Stomach (tissue), 9 donors: ENCODE data around the gene FAM20C. TPM values are rescaled to one million over a fixed set of nuclear protein-coding genes. Genes with fewer than 3 reads are reported as not detected.

Source experiments
- DNase-seq, 2 donors: peaks; one replicate each; pipeline versions ENCODE4 v3.0.0 to v3.0.0-alpha.2; 2013 to 2019
- H3K27ac ChIP-seq, 5 donors: fragments of 200-600 bp in 4 of 5; sonication (generic) in 4 of 5; one replicate each; pipeline ENCODE4 v1.5.1; 2013 to 2019; ENCODE audit warnings: mild to moderate bottlenecking in 1 of 5, moderate library complexity in 1 of 5
- H3K27me3 ChIP-seq, 3 donors: fragments of 200-600 bp; sonication (generic); one replicate each; pipeline ENCODE4 v1.5.1; 2017 to 2019; ENCODE audit warnings: mixed run types in 1 of 3
- H3K36me3 ChIP-seq, 4 donors: fragments of 200-600 bp; sonication (generic); 1 replicate in 3 of 4; 2 replicates in 1 of 4; pipeline ENCODE4 v1.5.1; 2016 to 2019
- H3K4me1 ChIP-seq, 4 donors: fragments of 200-600 bp; sonication (generic); one replicate each; pipeline ENCODE4 v1.5.1; 2016 to 2019
- H3K4me3 ChIP-seq, 4 donors: fragments of 200-600 bp; sonication (generic) in 3 of 4; one replicate each; pipeline ENCODE4 v1.5.1; 2016 to 2019; ENCODE audit warnings: mild to moderate bottlenecking in 1 of 4
- H3K9me3 ChIP-seq, 4 donors: fragments of 200-600 bp; sonication (generic); one replicate each; pipeline ENCODE4 v1.5.1; 2016 to 2019
- EP300 ChIP-seq: sonication (generic); formaldehyde crosslinking; IDR thresholded peaks from one replicate; pipeline ENCODE4 v1.6.1; 2017; ENCODE audit warnings: antibody characterized with exemption
- POLR2A ChIP-seq, 4 donors: fragments of 450-650 bp; IDR thresholded peaks; one replicate each; pipeline ENCODE4 v1.6.1; 2016; ENCODE audit warnings: antibody characterized with exemption in 4 of 4, control low read depth in 2 of 4, mild to moderate bottlenecking in 1 of 4, moderate library complexity in 1 of 4
- POLR2AphosphoS5 ChIP-seq, 3 donors: sonication (generic); formaldehyde crosslinking; IDR thresholded peaks; one replicate each; pipeline ENCODE4 v1.6.1; 2016; ENCODE audit warnings: antibody characterized with exemption in 3 of 3
- WGBS, 5 donors: extraction: QIAGEN DNeasy Blood & Tissue Kit in 3 of 5; methylation state at CpG; one replicate each; pipeline versions ENCODE4 v1.1.5 to v1.1.7; 2013 to 2018; 5-methylcytosine and 5-hydroxymethylcytosine counted together
- intact Hi-C: fragments of 100-400 bp; cut with DNase I; formaldehyde crosslinking; loops from one replicate; pipeline ENCODE4 v1.15.1; 2023; ENCODE audit warnings: low total_unique reads
- polyA plus RNA-seq, 3 donors: library from polyadenylated mRNA; stranded (reverse); fragments of 200-250 nt; gene quantifications; one replicate each; pipeline ENCODE4 v1.2.3, GENCODE V29; 2013
- total RNA-seq, 5 donors: library from RNA; depleted of rRNA; stranded (reverse); fragments of >200 nt; gene quantifications; one replicate each; pipeline versions ENCODE4 v1.1.0 to v1.2.3, GENCODE V29; 2014 to 2016
- TF ChIP-seq, protein P1 (sequence below), 7 experiments: fragments of 450-650 bp in 4 of 7; fragments of 200-600 bp in 3 of 7; sonication (generic) in 3 of 7; IDR thresholded peaks; one replicate each; pipeline ENCODE4 v1.5.1; 2016 to 2019; ENCODE audit warnings: antibody characterized with exemption in 7 of 7, control low read depth in 2 of 7, mild to moderate bottlenecking in 1 of 7
- donor health status: healthy with polysubstance abuse.
- donor health status: Bipolar disorder and iron deficiency.
- donor health status: healthy.

Gene FAM20C
- total and polyA plus RNA-seq, 8 donors, result 19.1 to 89.8 (median 34.5) TPM

DNA sequence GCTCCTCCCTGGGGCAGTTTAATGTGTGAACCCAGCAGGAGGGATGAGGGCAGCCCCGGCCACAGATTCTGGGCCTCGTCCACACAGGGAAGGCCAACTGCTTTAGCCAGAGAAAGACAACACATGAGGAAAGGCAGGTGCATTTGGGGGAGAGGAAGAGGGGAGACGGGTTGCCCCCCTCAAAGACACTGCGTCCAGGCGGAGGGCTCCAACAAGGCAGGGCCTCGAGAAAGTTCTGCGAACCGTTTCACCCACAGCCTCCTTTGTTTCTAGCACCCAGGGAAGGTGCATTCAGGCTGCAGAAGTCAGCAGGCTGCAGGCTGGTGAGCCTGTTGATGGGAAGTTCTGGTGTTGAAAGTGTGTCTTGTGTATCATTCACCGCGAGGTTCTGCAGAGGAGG lies 107.7 kb downstream of the FAM20C start:
- intact Hi-C loops, result no loop called here
- Histone ChIP-seq H3K36me3 (no peaks in the 10 kb centered on the region), H3K9me3 (no peaks in the 10 kb centered on the region), H3K4me1 (no peaks in the 10 kb centered on the region), H3K27ac (no peak overlapping the region), H3K4me3 (no peak overlapping the region), H3K27me3 (peaks cover 0 to 30% (median 5%) of the 10 kb centered on the region in 3 donors)
- 88 to 93% (median 90%) methylated on average over 10 of the region's 10 CpGs for WGBS, 5 donors
- TF ChIP-seq POLR2AphosphoS5 (IDR thresholded peaks at IDR 0.05) (no peak), POLR2A (IDR thresholded peaks at IDR 0.05) (no peak)
- DNase-seq, result no peak

DNA sequence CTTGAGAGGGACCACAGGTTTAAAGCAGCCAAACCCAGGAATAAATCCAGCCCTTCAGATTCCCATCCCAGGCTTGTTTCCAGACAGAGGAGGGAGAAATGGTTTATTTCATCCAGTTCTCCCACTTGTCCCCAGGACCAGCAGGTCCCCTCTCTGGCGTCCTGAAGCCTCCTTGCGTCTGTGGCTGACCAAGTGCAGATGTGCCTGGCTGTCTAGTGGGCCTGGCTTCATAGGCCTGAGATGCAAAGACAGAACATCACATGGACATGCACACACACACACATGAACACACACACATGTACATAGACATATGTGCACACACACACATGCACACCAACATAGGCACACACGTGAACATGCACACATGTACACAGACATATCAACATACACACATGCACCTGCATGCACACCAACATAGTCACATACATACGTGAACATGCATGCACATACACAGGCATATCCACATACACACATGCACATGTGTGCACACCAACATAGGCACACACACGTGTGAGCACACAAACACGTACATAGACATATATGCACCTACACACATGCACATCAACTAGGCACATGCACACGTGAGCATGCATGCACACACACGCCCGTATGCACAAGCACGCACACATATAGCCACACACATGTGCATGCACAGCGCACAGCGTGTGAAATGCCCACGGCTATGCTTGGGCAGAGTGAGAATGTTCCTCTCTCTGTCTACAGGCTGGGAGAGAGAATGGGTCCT lies 108.3 kb downstream of the FAM20C start:
- TF ChIP-seq POLR2A (IDR thresholded peaks at IDR 0.05) (no peak), EP300 (no peak), POLR2AphosphoS5 (IDR thresholded peaks at IDR 0.05) (no peak)
- TF ChIP-seq, protein P1, sequence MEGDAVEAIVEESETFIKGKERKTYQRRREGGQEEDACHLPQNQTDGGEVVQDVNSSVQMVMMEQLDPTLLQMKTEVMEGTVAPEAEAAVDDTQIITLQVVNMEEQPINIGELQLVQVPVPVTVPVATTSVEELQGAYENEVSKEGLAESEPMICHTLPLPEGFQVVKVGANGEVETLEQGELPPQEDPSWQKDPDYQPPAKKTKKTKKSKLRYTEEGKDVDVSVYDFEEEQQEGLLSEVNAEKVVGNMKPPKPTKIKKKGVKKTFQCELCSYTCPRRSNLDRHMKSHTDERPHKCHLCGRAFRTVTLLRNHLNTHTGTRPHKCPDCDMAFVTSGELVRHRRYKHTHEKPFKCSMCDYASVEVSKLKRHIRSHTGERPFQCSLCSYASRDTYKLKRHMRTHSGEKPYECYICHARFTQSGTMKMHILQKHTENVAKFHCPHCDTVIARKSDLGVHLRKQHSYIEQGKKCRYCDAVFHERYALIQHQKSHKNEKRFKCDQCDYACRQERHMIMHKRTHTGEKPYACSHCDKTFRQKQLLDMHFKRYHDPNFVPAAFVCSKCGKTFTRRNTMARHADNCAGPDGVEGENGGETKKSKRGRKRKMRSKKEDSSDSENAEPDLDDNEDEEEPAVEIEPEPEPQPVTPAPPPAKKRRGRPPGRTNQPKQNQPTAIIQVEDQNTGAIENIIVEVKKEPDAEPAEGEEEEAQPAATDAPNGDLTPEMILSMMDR (IDR thresholded peaks at IDR 0.05), result no peak
- Histone ChIP-seq H3K9me3 (no peaks in the 10 kb centered on the region), H3K36me3 (no peaks in the 10 kb centered on the region), H3K27ac (no peak overlapping the region), H3K4me1 (no peaks in the 10 kb centered on the region), H3K27me3 (peaks cover 0 to 23% (median under 1%) of the 10 kb centered on the region in 3 donors), H3K4me3 (no peak overlapping the region)
- 88 to 97% (median 94%) methylated on average over 13 of the region's 13 CpGs for WGBS, 5 donors
- intact Hi-C loops, result no loop called here
- no peak for DNase-seq

DNA sequence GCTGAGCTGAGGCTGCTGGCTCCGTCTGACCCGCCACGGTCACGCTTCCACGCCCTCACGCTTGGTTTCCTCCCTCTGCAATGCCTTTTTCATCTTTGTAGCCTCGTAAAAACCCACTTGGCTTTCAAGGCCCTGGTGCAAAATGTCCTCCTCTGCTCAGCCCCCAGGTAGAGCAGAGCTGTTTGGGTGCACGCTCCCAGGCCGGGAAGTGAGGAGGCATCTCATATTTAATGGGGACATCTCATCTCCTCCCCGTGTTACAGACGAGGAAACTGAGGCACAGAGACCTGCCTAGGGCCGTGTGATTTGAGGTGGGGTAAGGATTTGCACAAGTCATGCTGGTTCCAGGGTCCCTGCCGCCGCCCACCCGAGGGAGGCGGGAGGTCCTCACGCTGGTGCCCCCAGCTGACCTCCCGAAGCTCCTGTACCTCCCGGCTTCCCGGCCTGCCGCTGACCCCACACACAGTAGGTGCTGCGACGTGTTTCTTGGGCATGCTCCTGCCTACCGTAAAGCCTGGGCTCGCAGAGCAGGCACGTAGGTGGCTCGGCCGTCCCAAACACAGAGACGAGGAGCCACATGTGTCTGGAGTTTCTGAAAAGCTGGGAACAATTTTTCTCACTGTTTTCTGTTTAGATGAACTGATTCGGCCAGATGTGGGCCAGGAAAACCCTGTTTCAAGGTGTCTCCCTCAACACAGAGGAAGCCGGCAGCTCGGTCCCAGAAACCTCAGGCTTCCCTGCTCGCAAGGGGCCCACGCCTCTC lies 109.1 kb downstream of the FAM20C start:
- Histone ChIP-seq H3K9me3 (no peaks in the 10 kb centered on the region), H3K4me3 (no peak overlapping the region), H3K4me1 (no peaks in the 10 kb centered on the region), H3K27me3 (peaks cover 0 to 15% (median 0%) of the 10 kb centered on the region in 3 donors), H3K27ac (no peak overlapping the region), H3K36me3 (no peaks in the 10 kb centered on the region)
- 84 to 88% (median 86%) methylated on average over 31 to 34 of the region's 34 CpGs for WGBS, 5 donors
- intact Hi-C loops, result no loop called here
- TF ChIP-seq, protein P1 (IDR thresholded peaks at IDR 0.05), result no peak
- no peak for TF ChIP-seq EP300
- TF ChIP-seq POLR2AphosphoS5 (IDR thresholded peaks at IDR 0.05), result no peak
- no peak for TF ChIP-seq POLR2A (IDR thresholded peaks at IDR 0.05)
- no peak for DNase-seq

DNA sequence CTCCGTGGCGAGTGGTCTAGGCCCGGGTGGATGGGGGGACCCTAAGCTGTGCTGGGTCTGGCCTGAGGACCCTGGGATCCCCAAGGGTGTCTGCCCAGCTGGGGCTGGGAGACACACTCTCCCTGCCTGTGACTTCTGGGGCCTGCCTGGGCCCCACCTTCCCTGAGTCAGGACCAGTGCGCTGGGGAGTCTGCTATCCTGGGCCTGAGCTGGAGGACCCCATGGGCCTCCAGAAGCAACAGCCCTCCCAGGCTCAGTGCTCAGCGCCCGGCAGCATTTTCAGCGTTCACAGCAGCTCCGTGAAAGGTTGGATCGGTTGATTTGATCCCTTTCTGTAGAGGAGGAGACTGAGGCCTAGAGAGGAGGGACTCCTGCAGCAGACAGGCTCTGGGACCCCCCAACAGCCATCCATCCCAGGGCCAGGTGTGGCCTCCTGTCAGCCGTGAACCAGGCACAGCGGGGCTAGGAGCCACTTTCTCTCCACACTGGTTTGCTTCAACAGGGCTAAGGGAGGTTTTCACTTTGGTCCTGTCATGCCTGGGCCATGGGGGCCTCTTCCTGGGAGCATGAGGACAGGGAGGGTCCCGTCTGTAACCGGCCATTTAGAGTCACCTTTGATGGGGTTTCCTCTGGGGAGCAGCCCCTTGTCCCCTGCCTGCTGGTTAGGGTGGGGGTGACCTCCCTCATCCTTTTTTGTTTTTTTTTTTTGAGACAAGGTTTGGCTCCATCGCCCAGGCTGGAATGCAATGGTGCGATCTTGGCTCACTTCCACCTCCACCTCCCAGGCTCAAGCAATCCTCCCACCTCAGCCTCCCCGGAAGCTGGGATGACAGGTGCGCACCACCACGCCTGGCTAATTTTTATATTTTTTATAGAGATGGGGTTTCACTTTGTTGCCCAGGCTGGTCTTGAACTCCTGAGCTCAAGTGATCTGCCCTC lies 110.0 kb downstream of the FAM20C start:
- Histone ChIP-seq H3K27ac (no peak overlapping the region), H3K9me3 (no peaks in the 10 kb centered on the region), H3K36me3 (no peaks in the 10 kb centered on the region), H3K27me3 (peaks cover 0 to 13% (median 0%) of the 10 kb centered on the region in 3 donors), H3K4me1 (no peaks in the 10 kb centered on the region), H3K4me3 (no peak overlapping the region)
- intact Hi-C loops, result no loop called here
- WGBS, 5 donors, result 89 to 95% (median 90%) methylated on average over 17 to 18 of the region's 18 CpGs
- TF ChIP-seq, protein P1 (IDR thresholded peaks at IDR 0.05), result no peak
- DNase-seq, result no peak
